Measurements from ENCODE around the gene CNTNAP1.
"Not testable (repeated sequence)": the region's sequence is repeated elsewhere in the genome, so short reads cannot be mapped to it uniquely, and the experiment has no call there.

CNTNAP1 gene

DNA sequence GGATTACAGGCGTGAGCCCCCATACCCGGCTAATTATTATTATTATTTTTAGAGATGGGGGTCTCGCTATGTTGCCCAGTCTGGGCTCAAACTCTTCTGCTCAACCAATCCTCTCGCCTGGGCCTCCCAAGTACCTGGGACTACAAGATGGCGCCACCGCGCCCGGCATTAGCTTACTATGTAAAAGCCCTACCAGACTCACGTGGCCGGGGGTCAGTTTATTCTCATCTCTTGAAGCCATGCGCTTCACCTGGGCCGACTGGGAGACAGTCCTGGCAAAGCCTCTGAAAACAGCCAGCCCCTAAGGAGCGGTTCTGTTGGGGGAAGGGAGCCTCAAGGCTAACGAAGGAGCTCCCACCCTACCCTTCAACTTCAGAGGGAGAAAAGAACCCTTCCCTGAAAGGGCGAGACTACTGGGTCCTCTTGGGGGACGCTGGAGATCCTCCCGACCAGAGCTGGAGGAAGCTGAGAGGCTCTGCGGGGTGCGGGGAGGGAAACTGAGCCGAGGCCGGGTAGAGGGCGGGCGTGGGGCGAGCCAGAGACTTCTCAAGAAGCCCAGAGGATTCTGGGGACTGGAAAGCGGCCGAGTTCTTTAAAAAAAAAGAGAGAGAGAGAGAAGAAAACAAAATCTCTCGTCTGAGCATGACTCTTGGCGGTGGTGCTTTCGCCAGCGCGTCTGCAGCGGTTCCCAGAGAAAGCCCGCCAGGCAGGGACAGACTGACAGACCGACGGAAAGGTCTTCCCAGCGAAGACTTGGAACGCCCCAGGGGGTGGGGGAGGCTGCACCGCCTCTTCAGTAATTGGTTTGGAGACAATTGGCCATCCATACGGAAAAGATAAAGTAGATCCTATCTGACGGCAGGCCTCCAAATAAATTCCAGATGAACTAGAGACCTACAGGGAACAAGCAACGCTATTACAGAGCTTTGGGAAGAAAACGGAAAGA, 28.9 kb upstream of the CNTNAP1 start:
- TF ChIP-seq, protein P1, sequence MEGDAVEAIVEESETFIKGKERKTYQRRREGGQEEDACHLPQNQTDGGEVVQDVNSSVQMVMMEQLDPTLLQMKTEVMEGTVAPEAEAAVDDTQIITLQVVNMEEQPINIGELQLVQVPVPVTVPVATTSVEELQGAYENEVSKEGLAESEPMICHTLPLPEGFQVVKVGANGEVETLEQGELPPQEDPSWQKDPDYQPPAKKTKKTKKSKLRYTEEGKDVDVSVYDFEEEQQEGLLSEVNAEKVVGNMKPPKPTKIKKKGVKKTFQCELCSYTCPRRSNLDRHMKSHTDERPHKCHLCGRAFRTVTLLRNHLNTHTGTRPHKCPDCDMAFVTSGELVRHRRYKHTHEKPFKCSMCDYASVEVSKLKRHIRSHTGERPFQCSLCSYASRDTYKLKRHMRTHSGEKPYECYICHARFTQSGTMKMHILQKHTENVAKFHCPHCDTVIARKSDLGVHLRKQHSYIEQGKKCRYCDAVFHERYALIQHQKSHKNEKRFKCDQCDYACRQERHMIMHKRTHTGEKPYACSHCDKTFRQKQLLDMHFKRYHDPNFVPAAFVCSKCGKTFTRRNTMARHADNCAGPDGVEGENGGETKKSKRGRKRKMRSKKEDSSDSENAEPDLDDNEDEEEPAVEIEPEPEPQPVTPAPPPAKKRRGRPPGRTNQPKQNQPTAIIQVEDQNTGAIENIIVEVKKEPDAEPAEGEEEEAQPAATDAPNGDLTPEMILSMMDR (conservative IDR thresholded peaks at IDR 0.05; ENCODE audit: low read depth, low read length) = no peak
- DNase-seq (ENCODE audit: low read depth) = no peak
- H3K4me3 ChIP-seq (ENCODE audit: low read length) = peak overlapping the region; percentile 47

DNA sequence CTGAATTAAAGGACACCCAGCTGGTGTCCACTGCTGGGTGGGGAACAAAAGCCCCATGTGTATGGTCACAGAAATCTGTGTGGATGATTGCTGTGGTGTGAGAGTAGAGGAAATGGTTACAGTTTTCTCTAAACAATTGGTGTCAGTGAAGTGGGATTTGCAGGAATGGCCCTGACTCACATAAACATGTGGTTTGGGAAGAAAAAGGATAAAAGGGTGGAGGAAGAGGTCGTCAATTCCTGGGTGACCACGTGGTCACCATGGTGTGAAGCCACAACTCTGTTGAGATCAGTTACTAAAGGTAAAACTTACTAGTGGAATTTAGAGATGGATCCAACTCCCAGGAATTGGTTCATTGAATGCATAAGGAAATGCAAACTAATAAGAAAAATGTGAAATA, 26.8 kb upstream of the CNTNAP1 start:
- DNase-seq (ENCODE audit: low read depth) = no peak
- no peak overlapping the region for H3K4me3 ChIP-seq (ENCODE audit: low read length)

DNA sequence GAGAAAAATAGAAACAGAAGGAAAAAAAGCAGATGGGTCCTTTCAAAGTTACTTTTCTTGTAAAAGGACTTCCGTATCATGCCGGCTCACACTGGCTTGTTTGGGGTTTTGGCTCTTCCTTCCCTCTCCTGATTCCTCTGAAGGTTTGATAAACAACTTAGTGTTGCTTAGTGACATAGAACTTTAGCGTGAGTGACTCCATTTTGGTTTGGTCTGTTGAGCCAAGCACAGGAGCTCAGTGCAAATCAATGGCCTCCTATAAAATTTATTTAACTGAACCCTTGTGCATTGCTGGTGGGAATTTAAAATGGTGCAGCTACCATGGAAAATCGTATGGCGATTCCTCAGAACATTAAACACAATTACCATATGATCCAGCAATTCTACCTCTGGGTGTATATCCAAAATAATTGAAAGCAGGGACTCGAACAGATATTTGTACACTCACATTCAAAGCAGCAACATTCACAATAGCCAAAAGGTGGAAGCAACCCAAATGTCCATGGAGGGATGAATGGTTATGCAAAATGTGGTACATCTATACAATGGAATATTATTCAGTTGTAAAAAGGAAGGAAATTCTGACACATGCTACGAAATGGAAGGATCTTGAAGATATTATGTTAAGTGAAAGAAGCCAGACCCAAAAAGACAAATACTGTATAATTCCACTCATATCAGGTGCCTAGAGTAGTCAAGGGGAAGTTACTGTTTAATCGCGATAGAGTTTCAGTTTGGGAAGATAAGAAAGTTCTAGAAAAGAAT, 24.3 kb upstream of the CNTNAP1 start:
- no peak overlapping the region for H3K4me3 ChIP-seq (ENCODE audit: low read length)
- DNase-seq (ENCODE audit: low read depth) = no peak

More for the DNA sequence above, 26.8 kb upstream of the CNTNAP1 start:
- TF ChIP-seq, protein P1 (conservative IDR thresholded peaks at IDR 0.05; ENCODE audit: low read depth, low read length) = no peak

DNA sequence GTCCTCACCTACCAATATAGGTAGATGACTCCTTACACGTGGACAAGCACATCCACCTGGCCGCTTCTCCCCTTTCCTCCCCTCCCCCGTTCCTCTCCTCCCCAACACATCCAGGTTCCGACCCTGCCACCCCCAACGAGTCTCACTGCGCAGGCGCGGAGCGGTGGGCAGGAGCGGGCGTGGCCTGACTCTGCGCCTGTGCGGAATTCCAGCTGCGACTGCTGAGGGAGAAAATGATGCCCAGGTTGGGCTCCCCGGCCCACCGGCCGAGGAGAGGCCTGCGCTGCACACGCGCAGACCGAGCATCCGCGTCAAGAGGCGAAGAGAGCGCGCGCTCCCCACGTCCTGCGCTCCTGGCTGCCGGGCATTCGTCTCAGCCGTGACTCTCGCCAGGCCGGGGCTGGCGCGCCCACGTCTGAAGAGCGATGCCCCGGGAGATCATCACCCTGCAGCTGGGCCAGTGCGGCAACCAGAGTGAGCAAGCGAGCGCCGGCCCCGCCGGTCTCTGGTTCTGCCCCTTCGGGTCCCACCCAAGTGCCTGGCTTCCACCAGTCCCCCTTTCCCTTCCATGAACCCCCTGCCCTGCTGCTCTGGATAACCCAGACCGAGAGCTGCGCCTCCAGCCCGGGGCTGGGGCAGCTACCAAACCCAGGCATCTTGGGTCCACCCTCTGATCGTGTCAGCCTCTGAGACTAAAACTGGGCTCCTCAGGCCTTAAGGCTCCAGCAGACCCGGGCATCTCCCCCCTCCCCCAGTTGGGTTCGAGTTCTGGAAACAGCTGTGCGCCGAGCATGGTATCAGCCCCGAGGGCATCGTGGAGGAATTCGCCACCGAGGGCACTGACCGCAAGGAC, 23.0 kb upstream of the CNTNAP1 start, which contains the start of gene TUBG2:
TSS of gene TUBG2 (plus strand) at position 206 of the 853 bp plus-strand sequence. CDS start at position 426, 220 bp downstream.
- TF ChIP-seq, protein P1 (conservative IDR thresholded peaks at IDR 0.05; ENCODE audit: low read depth, low read length) = no peak
- peak within 1 kb of the TSS; percentile 57 for H3K4me3 ChIP-seq (ENCODE audit: low read length)
- peak; percentile 54 for DNase-seq (ENCODE audit: low read depth)

More for the DNA sequence above, 24.3 kb upstream of the CNTNAP1 start:
- TF ChIP-seq, protein P1 (conservative IDR thresholded peaks at IDR 0.05; ENCODE audit: low read depth, low read length) = no peak

DNA sequence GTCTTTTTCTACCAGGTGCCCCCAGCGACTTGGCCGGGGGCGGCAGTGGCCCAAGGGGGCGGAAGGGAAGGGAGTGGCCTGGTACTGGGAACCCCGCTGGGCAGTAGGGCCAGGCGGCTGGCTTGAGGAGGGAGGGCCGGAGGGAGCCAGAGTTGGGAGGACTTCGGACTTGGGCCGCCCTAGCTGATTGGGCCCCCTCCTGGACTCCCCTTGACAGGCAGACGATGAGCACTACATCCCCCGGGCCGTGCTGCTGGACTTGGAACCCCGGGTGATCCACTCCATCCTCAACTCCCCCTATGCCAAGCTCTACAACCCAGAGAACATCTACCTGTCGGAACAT, 22.4 kb upstream of the CNTNAP1 start:
- peak overlapping the region; percentile 57 for H3K4me3 ChIP-seq (ENCODE audit: low read length)
- DNase-seq (ENCODE audit: low read depth) = not testable (repeated sequence)

DNA sequence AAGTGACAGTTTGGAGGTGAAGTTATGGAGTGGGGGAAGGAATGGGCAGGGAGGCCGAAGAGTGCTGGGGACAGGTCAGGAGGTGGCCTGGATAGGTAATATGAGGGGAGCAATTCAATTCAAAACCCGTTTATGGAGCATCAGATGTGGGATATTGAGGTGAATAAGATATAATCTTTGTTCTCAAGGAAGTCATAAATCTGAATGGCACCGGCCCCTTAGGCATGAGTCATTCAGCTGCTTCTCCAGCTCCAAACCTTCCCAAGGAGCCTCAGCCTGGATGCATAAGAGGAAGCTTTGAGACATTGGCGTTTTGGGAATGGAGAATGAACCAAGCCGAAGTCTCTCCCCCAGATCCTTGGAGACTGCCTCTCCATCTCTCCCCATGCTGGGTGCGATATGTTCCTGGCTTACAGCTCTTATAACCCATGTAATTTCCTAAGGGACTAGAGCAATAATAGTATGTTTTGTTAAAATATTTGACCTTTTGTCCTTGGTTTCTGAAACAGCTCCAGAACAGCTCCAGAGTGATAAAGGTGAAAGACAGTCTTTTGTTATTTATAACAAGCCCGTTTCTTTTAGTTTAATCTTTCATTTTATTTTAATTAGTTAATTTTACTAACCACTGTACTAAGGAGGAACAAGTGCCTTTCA, 21.5 kb upstream of the CNTNAP1 start:
- no peak overlapping the region for H3K4me3 ChIP-seq (ENCODE audit: low read length)
- DNase-seq (ENCODE audit: low read depth) = no peak
- TF ChIP-seq, protein P1 (conservative IDR thresholded peaks at IDR 0.05; ENCODE audit: low read depth, low read length) = no peak
